ENCODE results near the gene FRMD3. TPM values are rescaled to one million over a fixed set of nuclear protein-coding genes. Genes with fewer than 3 reads are reported as not detected.

The FRMD3 gene
- total RNA-seq, 2 donors from 2014 or later: 0.38 to 0.46 TPM

GRCh38 chr9:83459830-83460229 lies 78.4 kb downstream of the FRMD3 start:
- Mint-ChIP-seq H3K27me3 (ENCODE audit: low read depth) (no peaks in the 10 kb centered on the region), H3K9me3 (peaks cover 1 to 3% of the 10 kb centered on the region in 2 donors), H3K4me1 (ENCODE audit: low read depth) (no peaks in the 10 kb centered on the region), H3K36me3 (ENCODE audit: insufficient read depth in 2 of 2) (peaks cover 0 to 6% of the 10 kb centered on the region in 2 donors), H3K4me3 (no peak overlapping the region), H3K27ac (no peak overlapping the region)
- DNase-seq (no peak), ATAC-seq (replicated peaks in 1 of 2) (no peak)

DNA sequence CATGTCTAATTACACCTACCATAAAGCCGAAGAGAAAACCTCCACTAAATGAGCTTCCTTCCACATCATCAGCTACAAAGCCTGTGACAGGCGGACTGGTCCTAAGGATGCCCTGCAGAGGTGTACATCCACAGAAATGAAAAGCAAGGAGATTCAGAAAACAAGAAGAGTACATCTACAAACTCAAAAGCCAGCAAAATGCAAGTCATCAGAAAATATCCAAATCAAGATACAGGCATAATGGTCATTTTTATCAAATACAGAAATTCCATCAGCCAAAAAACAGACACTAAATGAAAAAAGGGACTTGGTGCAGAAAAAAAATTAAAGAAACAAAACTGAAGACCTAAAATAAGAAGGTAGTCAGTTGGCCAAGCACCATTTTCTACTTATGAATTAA lies 79.7 kb downstream of the FRMD3 start:
- DNase-seq: no peak
- Mint-ChIP-seq H3K9me3 (peaks cover 1 to 3% of the 10 kb centered on the region in 2 donors), H3K4me1 (ENCODE audit: low read depth) (no peaks in the 10 kb centered on the region), H3K36me3 (ENCODE audit: insufficient read depth in 2 of 2) (peaks cover 0 to 6% of the 10 kb centered on the region in 2 donors), H3K27ac (no peak overlapping the region), H3K27me3 (ENCODE audit: low read depth) (no peaks in the 10 kb centered on the region), H3K4me3 (no peak overlapping the region)
- no peak for ATAC-seq (replicated peaks in 1 of 2)

DNA sequence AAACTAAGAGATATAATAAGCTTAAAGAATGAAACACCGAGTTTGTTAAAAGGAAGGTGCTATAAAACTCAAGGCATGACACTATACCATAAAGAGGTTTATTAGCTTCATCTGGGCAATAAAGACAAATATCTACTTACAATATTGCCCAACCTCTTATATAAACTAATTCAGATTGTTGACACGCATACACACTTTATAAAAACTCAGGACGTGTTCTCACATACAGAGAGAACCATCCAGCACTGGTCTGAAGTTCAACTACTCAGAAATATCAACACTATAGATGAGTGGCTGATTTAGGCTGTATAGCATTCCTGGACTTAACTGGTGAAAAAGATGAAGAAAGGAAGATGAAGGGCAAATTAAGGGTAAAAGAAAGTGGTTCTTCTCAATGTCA lies 81.2 kb downstream of the FRMD3 start:
- no peak for ATAC-seq (replicated peaks in 1 of 2)
- Mint-ChIP-seq H3K27me3 (ENCODE audit: low read depth) (no peaks in the 10 kb centered on the region), H3K36me3 (ENCODE audit: insufficient read depth in 2 of 2) (peaks cover 0 to 6% of the 10 kb centered on the region in 2 donors), H3K4me1 (ENCODE audit: low read depth) (no peaks in the 10 kb centered on the region), H3K9me3 (peaks cover 1 to 3% of the 10 kb centered on the region in 2 donors), H3K27ac (no peak overlapping the region), H3K4me3 (no peak overlapping the region)
- no peak for DNase-seq

DNA sequence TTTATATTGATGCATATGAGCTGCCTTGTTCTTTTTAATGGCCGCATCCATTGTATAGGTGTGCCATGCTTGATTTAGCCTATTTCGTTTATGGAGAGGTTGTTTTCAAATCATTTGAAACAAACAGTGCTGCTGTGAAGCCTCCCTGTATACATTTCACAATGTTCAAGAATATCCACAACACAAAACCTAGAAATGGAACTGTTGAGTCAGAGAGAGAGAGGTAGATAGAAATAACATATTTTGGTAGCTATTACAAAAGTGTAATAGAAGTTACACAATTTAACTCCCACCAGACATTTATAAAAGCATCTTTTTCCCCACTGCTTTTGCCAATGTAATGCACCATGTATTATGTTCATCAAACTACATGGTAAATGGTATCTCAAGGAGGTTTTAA lies 82.0 kb downstream of the FRMD3 start:
- no peaks in the 10 kb centered on the region for H3K27me3 Mint-ChIP-seq (ENCODE audit: low read depth)
- DNase-seq (no peak), ATAC-seq (replicated peaks in 1 of 2) (no peak)
- H3K4me1 Mint-ChIP-seq (ENCODE audit: low read depth): no peaks in the 10 kb centered on the region
- no peak overlapping the region for H3K4me3 Mint-ChIP-seq
- peaks cover 0 to 4% of the 10 kb centered on the region in 2 donors for H3K36me3 Mint-ChIP-seq (ENCODE audit: insufficient read depth in 2 of 2)
- peaks cover 1 to 3% of the 10 kb centered on the region in 2 donors for H3K9me3 Mint-ChIP-seq
- H3K27ac Mint-ChIP-seq: no peak overlapping the region

DNA sequence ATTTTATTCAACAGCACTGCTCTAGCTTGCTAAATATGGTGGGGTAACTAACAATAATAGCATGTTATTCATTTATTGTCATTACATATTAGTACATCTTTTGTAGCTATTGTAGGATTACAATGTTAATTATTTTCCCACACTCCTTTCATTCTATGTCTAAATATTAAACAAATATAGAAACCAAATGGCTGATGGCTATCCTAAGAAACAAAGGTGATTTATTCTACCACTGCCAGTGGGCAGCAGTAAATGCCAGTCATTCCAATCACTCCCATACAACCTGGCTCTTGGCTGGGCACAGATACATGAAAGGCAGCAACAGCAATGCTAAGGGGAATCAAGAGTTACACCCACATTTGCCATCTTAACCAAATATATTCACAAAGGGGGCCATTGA lies 84.1 kb downstream of the FRMD3 start:
- Mint-ChIP-seq H3K4me1 (ENCODE audit: low read depth) (no peaks in the 10 kb centered on the region), H3K4me3 (no peak overlapping the region), H3K27me3 (ENCODE audit: low read depth) (no peaks in the 10 kb centered on the region), H3K9me3 (no peaks in the 10 kb centered on the region), H3K36me3 (ENCODE audit: insufficient read depth in 2 of 2) (no peaks in the 10 kb centered on the region), H3K27ac (no peak overlapping the region)
- DNase-seq (no peak), ATAC-seq (replicated peaks in 1 of 2) (no peak)

DNA sequence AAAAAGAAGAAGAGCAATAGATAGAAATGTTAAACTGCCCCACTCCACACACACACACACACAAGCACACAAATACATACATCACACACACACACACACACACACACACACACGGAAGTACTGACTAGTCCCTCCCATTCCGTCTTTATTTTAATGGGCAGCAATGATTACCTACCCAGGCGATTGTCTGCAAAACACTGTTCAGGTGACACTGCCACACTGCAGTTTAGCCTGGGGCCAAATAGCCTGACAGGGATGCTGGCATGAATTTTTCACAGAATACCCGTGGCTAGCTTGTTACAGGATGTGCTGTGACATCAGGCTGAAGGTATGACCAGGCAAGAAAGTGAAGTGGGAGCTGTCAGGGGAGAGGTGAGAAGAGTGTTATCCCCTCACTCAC lies 86.9 kb downstream of the FRMD3 start:
- no peak for DNase-seq
- ATAC-seq (replicated peaks in 1 of 2): no peak
- Mint-ChIP-seq H3K9me3 (no peaks in the 10 kb centered on the region), H3K36me3 (ENCODE audit: insufficient read depth in 2 of 2) (no peaks in the 10 kb centered on the region), H3K27ac (peak overlapping the region; percentile 62), H3K27me3 (ENCODE audit: low read depth) (no peaks in the 10 kb centered on the region), H3K4me3 (no peak overlapping the region), H3K4me1 (ENCODE audit: low read depth) (no peaks in the 10 kb centered on the region)

DNA sequence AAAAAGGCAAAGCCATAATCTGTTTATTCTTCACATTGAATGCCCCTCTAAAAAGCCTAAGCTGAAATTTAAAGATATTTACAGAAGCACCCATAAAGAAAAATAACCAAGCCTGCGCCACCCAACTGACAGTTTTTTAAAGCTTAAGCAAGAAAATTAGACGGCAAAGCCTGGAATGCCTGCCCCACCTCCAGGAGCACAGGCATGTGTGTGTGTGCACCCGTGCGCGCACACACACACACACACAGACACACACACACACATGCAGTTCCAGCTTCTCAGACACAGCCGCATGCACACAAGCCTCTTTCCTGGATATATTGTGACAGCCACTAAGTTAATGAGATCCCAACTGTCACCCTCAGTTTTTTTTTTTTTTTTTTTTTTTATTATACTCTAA lies 88.2 kb downstream of the FRMD3 start:
- DNase-seq (no peak), ATAC-seq (replicated peaks in 1 of 2) (no peak)
- Mint-ChIP-seq H3K4me3 (no peak overlapping the region), H3K4me1 (ENCODE audit: low read depth) (no peaks in the 10 kb centered on the region), H3K27ac (no peak overlapping the region), H3K27me3 (ENCODE audit: low read depth) (no peaks in the 10 kb centered on the region), H3K36me3 (ENCODE audit: insufficient read depth in 2 of 2) (no peaks in the 10 kb centered on the region), H3K9me3 (no peaks in the 10 kb centered on the region)

- no peak overlapping the region for H3K4me3 Mint-ChIP-seq
- no peaks in the 10 kb centered on the region for H3K27me3 Mint-ChIP-seq (ENCODE audit: low read depth)
These were observed 89.0 kb downstream of the FRMD3 start for GRCh38 chr9:83449166-83449565.

GRCh38 chr9:83448626-83449025 lies 89.6 kb downstream of the FRMD3 start:
- no peak overlapping the region for H3K27ac Mint-ChIP-seq
- H3K4me3 Mint-ChIP-seq: no peak overlapping the region
- no peak for ATAC-seq (replicated peaks in 1 of 2)

More at GRCh38 chr9:83449166-83449565, 89.0 kb downstream of the FRMD3 start:
- Mint-ChIP-seq H3K9me3 (no peaks in the 10 kb centered on the region), H3K4me1 (ENCODE audit: low read depth) (no peaks in the 10 kb centered on the region), H3K27ac (no peak overlapping the region), H3K36me3 (ENCODE audit: insufficient read depth in 2 of 2) (no peaks in the 10 kb centered on the region)
- DNase-seq: no peak
- ATAC-seq (replicated peaks in 1 of 2): no peak

GRCh38 chr9:83447351-83447750 lies 90.8 kb downstream of the FRMD3 start:
- no peak overlapping the region for H3K4me3 Mint-ChIP-seq
- ATAC-seq (replicated peaks in 1 of 2) (no peak), DNase-seq (no peak)
- H3K9me3 Mint-ChIP-seq: no peaks in the 10 kb centered on the region
- no peaks in the 10 kb centered on the region for H3K36me3 Mint-ChIP-seq (ENCODE audit: insufficient read depth in 2 of 2)
- H3K27me3 Mint-ChIP-seq (ENCODE audit: low read depth): no peaks in the 10 kb centered on the region
- H3K27ac Mint-ChIP-seq: no peak overlapping the region
- no peaks in the 10 kb centered on the region for H3K4me1 Mint-ChIP-seq (ENCODE audit: low read depth)

More at GRCh38 chr9:83448626-83449025, 89.6 kb downstream of the FRMD3 start:
- no peaks in the 10 kb centered on the region for H3K9me3 Mint-ChIP-seq
- H3K27me3 Mint-ChIP-seq (ENCODE audit: low read depth): no peaks in the 10 kb centered on the region
- DNase-seq: no peak
- no peaks in the 10 kb centered on the region for H3K36me3 Mint-ChIP-seq (ENCODE audit: insufficient read depth in 2 of 2)
- no peaks in the 10 kb centered on the region for H3K4me1 Mint-ChIP-seq (ENCODE audit: low read depth)

GRCh38 chr9:83445703-83446265 lies 92.4 kb downstream of the FRMD3 start:
- H3K36me3 Mint-ChIP-seq (ENCODE audit: insufficient read depth in 2 of 2): no peaks in the 10 kb centered on the region
- H3K4me3 Mint-ChIP-seq: no peak overlapping the region
- H3K4me1 Mint-ChIP-seq (ENCODE audit: low read depth): no peaks in the 10 kb centered on the region
- no peak overlapping the region for H3K27ac Mint-ChIP-seq
- ATAC-seq (replicated peaks in 1 of 2) (no peak), DNase-seq (no peak)
- H3K9me3 Mint-ChIP-seq: no peaks in the 10 kb centered on the region
- no peaks in the 10 kb centered on the region for H3K27me3 Mint-ChIP-seq (ENCODE audit: low read depth)

- ATAC-seq (replicated peaks in 1 of 2): no peak
- Mint-ChIP-seq H3K36me3 (ENCODE audit: insufficient read depth in 2 of 2) (no peaks in the 10 kb centered on the region), H3K9me3 (no peaks in the 10 kb centered on the region), H3K4me1 (ENCODE audit: low read depth) (no peaks in the 10 kb centered on the region), H3K27ac (no peak overlapping the region), H3K4me3 (no peak overlapping the region), H3K27me3 (ENCODE audit: low read depth) (no peaks in the 10 kb centered on the region)
- no peak for DNase-seq
These were observed 94.1 kb downstream of the FRMD3 start for GRCh38 chr9:83444110-83444509.

GRCh38 chr9:83441390-83441789 lies 96.8 kb downstream of the FRMD3 start:
- ATAC-seq (replicated peaks in 1 of 2) (no peak), DNase-seq (no peak)
- Mint-ChIP-seq H3K27ac (no peak overlapping the region), H3K36me3 (ENCODE audit: insufficient read depth in 2 of 2) (no peaks in the 10 kb centered on the region), H3K9me3 (no peaks in the 10 kb centered on the region), H3K4me1 (ENCODE audit: low read depth) (no peaks in the 10 kb centered on the region), H3K4me3 (no peak overlapping the region), H3K27me3 (ENCODE audit: low read depth) (no peaks in the 10 kb centered on the region)

GRCh38 chr9:83440641-83441040 lies 97.6 kb downstream of the FRMD3 start:
- Mint-ChIP-seq H3K27me3 (ENCODE audit: low read depth) (no peaks in the 10 kb centered on the region), H3K9me3 (no peaks in the 10 kb centered on the region), H3K36me3 (ENCODE audit: insufficient read depth in 2 of 2) (no peaks in the 10 kb centered on the region), H3K4me3 (no peak overlapping the region), H3K27ac (no peak overlapping the region), H3K4me1 (ENCODE audit: low read depth) (no peaks in the 10 kb centered on the region)
- ATAC-seq (replicated peaks in 1 of 2) (no peak), DNase-seq (no peak)
